Breast epithelium (tissue), 4 donors: ENCODE measurements around the gene FAM89B. TPM values are rescaled to one million over a fixed set of nuclear protein-coding genes. Genes with fewer than 3 reads are reported as not detected.
A peak's percentile ranks its signal among the peaks of the same experiment; 100 is the strongest.

Source experiments
- DNase-seq, 2 donors: peaks; one replicate each; pipeline ENCODE4 v3.0.0-alpha.2; 2019; ENCODE audit warnings: low spot score in 2 of 2
- H3K27ac ChIP-seq, 2 donors: fragments of 200-600 bp; sonication (generic) in 1 of 2; one replicate each; pipeline ENCODE4 v1.5.1; 2016 to 2019; ENCODE audit warnings: mild to moderate bottlenecking in 1 of 2
- H3K27me3 ChIP-seq, 2 donors: fragments of 200-600 bp; sonication (generic) in 1 of 2; one replicate each; pipeline versions ENCODE4 v1.5.1 to v1.6.0; 2017 to 2019; ENCODE audit warnings: control low read depth in 1 of 2, mild to moderate bottlenecking in 1 of 2
- H3K36me3 ChIP-seq: fragments of 200-600 bp; one replicate; pipeline ENCODE4 v1.5.1; 2019
- H3K4me1 ChIP-seq, 2 donors: fragments of 200-600 bp; sonication (generic); one replicate each; pipeline ENCODE4 v1.5.1; 2016 to 2019; ENCODE audit warnings: control low read depth in 1 of 2
- H3K4me3 ChIP-seq, 3 donors: fragments of 200-600 bp; sonication (generic); 1 replicate in 2 of 3; 2 replicates in 1 of 3; pipeline ENCODE4 v1.5.1; 2016 to 2019; ENCODE audit warnings: mild to moderate bottlenecking in 3 of 3, moderate library complexity in 2 of 3
- H3K9me3 ChIP-seq, 2 donors: fragments of 200-600 bp; sonication (generic) in 1 of 2; one replicate each; pipeline ENCODE4 v1.5.1; 2016 to 2019; ENCODE audit warnings: control low read depth in 1 of 2
- CTCF ChIP-seq, 3 donors: fragments of 450-650 bp; IDR thresholded peaks; one replicate each; pipeline ENCODE4 v1.5.1; 2016 to 2017; ENCODE audit warnings: antibody characterized with exemption in 3 of 3, mild to moderate bottlenecking in 3 of 3, moderate library complexity in 3 of 3
- POLR2A ChIP-seq: fragments of 450-650 bp; IDR thresholded peaks from one replicate; pipeline ENCODE4 v1.6.1; 2016; ENCODE audit warnings: antibody characterized with exemption, mild to moderate bottlenecking, moderate library complexity
- POLR2AphosphoS5 ChIP-seq, 3 donors: sonication (generic); formaldehyde crosslinking; IDR thresholded peaks; one replicate each; pipeline ENCODE4 v1.6.1; 2017; ENCODE audit warnings: antibody characterized with exemption in 3 of 3
- intact Hi-C: fragments of 100-400 bp; cut with DNase I; formaldehyde crosslinking; loops from one replicate; pipeline ENCODE4 v1.15.1; 2023; ENCODE audit warnings: low total_unique reads
- total RNA-seq, 3 donors: library from RNA; depleted of rRNA; stranded (reverse); fragments of >200 nt; gene quantifications; one replicate each; pipeline ENCODE4 v1.1.0, GENCODE V29; 2016

Gene FAM89B
- total RNA-seq, 3 donors from 2014 or later: 37.4 to 51.4 (median 40.8) TPM

DNA sequence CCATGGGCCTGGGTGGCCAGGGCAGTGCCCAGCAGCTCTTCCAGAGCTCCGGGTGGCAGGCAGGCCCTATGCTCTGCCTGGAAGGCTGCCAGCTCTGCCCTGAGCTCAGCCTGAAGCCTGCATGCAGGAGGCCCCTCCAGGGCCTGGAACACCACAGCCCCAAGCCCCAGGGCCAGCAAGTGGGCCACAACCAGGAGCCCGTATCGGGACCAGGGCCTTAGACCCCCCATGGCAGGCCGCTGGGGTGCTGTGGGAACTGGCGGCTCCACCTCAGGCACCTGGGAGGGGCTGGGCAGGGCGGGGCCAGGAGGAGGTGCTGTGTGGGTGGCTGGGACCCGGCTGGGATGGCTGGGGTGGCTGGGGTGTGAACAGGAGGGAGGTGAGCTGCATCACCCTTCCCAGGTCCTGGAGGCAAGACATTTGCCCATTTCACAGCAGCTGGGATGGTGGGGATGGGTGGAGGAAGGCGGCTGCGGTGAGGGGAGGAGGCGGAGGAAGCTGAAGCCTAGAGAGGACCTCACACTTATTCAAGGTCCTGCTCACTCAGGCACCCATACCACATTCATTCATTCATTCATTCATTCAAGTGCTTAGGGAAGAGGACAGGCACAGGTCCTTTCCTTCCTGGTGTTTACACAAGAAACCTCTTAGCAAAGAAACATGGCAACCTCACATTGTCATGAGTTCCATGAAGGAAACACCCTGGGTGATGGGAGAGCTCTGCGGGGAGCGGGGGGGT is 23.4 kb downstream of the FAM89B start, which contains the start of gene KCNK7:
TSS of gene KCNK7 (minus strand) at position 258 of the 739 bp plus-strand sequence. CDS start at position 230, 28 bp downstream.
- H3K9me3 ChIP-seq: no peaks in the 10 kb centered on the region
- TF ChIP-seq POLR2AphosphoS5 (IDR thresholded peaks at IDR 0.05) (no peak), POLR2A (no peak)
- H3K27me3 ChIP-seq: no peaks in the 10 kb centered on the region
- peak within 1 kb of the TSS in 1 of 2 donors; percentile 3 for H3K27ac ChIP-seq
- intact Hi-C loops: no loop called here
- H3K4me3 ChIP-seq: no peak within 1 kb of the TSS
- peaks cover 0 to 4% of the 10 kb centered on the region in 2 donors for H3K4me1 ChIP-seq
- no peaks in the 10 kb centered on the region for H3K36me3 ChIP-seq
- no peak for DNase-seq

DNA sequence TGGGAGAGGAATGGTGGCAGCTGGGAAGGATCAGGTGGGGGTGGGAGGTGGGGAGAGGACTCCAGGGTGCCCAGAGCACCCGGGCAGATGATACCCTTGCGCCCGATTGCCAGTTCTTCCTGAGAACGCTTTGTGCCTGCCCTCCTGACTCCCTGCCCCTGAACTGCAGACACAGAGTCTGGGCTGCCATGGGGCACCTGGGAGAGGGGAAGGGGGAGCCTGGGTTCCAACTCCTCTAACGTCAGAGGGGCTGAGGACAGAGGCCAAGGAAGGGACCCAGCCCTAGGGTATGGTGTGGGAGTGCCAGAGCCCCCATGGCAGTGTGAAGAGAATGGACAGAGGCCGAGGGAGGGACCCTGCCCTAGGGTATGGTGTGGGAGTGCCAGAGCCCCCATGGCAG is 24.2 kb downstream of the FAM89B start:
- H3K4me1 ChIP-seq: peaks cover 0 to 4% of the 10 kb centered on the region in 2 donors
- no peaks in the 10 kb centered on the region for H3K36me3 ChIP-seq
- TF ChIP-seq CTCF (IDR thresholded peaks at IDR 0.05) (no peak), POLR2AphosphoS5 (IDR thresholded peaks at IDR 0.05) (no peak), POLR2A (no peak)
- intact Hi-C loops: no loop called here
- DNase-seq: no peak
- no peaks in the 10 kb centered on the region for H3K27me3 ChIP-seq
- no peaks in the 10 kb centered on the region for H3K9me3 ChIP-seq
- no peak overlapping the region for H3K27ac ChIP-seq
- no peak overlapping the region for H3K4me3 ChIP-seq

DNA sequence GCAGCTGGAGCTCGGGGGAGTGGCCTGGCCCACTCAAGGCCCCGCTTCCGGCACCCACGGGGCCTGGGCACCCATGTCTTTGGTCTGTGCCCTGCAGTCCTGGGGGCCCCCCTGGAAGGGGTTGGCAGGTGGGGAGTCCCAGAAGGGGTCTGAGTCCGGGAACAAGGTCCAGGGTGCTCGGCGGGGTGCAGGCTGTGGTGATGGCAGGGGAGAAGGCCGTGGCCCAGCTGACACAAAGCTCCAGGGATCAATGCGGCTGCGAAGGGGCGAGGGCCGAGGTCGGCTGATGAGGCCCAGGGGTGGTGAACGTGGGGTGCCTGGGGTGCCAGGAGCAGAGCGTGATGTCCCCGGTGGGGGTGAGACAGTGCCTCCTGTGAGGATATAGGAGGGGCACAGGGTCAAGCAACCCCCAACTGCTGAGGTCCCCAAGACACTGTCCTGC is 25.9 kb downstream of the FAM89B start:
- intact Hi-C loops: no loop called here

GRCh38 chr11:65599216-65599954 is 27.0 kb downstream of the FAM89B start:
- intact Hi-C loops: no loop called here
- no peaks in the 10 kb centered on the region for H3K9me3 ChIP-seq
- no peaks in the 10 kb centered on the region for H3K36me3 ChIP-seq
- H3K4me3 ChIP-seq: no peak overlapping the region
- no peaks in the 10 kb centered on the region for H3K4me1 ChIP-seq
- H3K27ac ChIP-seq: no peak overlapping the region
- H3K27me3 ChIP-seq: no peaks in the 10 kb centered on the region
- no peak for TF ChIP-seq CTCF (IDR thresholded peaks at IDR 0.05)
- TF ChIP-seq POLR2A: no peak
- no peak for TF ChIP-seq POLR2AphosphoS5 (IDR thresholded peaks at IDR 0.05)
- no peak for DNase-seq

More for the DNA sequence above, 25.9 kb downstream of the FAM89B start:
- Histone ChIP-seq H3K36me3 (no peaks in the 10 kb centered on the region), H3K27ac (no peak overlapping the region), H3K4me3 (no peak overlapping the region), H3K4me1 (peaks cover 0 to 4% of the 10 kb centered on the region in 2 donors), H3K27me3 (no peaks in the 10 kb centered on the region), H3K9me3 (no peaks in the 10 kb centered on the region)
- DNase-seq: no peak
- TF ChIP-seq POLR2A: no peak
- no peak for TF ChIP-seq CTCF (IDR thresholded peaks at IDR 0.05)
- TF ChIP-seq POLR2AphosphoS5 (IDR thresholded peaks at IDR 0.05): no peak

- no peak for TF ChIP-seq CTCF (IDR thresholded peaks at IDR 0.05)
- no peak for TF ChIP-seq POLR2A
- TF ChIP-seq POLR2AphosphoS5 (IDR thresholded peaks at IDR 0.05): no peak
- no peaks in the 10 kb centered on the region for H3K9me3 ChIP-seq
- H3K36me3 ChIP-seq: no peaks in the 10 kb centered on the region
- intact Hi-C loops: no loop called here
- no peak overlapping the region for H3K4me3 ChIP-seq
- H3K27ac ChIP-seq: no peak overlapping the region
- DNase-seq: no peak
- no peaks in the 10 kb centered on the region for H3K27me3 ChIP-seq
- H3K4me1 ChIP-seq: no peaks in the 10 kb centered on the region
Observed at GRCh38 chr11:65599955-65600246, 27.6 kb downstream of the FAM89B start.
